GM12878 (cell line): Measurements from ENCODE around the gene RAB29. TPM values are rescaled to one million over a fixed set of nuclear protein-coding genes. Genes with fewer than 3 reads are reported as not detected.

ENCODE experiments used
- ATAC-seq: fragments of 200-7000 bp; cut with Tn5 transposase; 3 replicates; pipeline ENCODE4 v1.9.1; 2020; ENCODE audit warnings: mild to moderate bottlenecking, moderate library complexity
- BruUV-seq: library from RNA; stranded (reverse); fragments of 400-500 nt; replicated peaks from 2 replicates; lab custom pipeline; 2021; lab: Mats Ljungman, UMichigan
- CTCF ChIA-PET: fragments of 300-600 bp; sonication (Branson Sonifier 250); formaldehyde crosslinking; extraction: SDS; loops from one replicate; lab custom pipeline; 2021; ENCODE audit warnings: inconsistent platforms; lab: Yijun Ruan, JAX
- POLR2A ChIA-PET: fragments of 350-600 bp; formaldehyde crosslinking; extraction: SDS; loops from one replicate; lab custom pipeline; 2021; ENCODE audit warnings: inconsistent platforms; lab: Charles Lee
- RAD21 ChIA-PET: fragments of 300-600 bp; sonication (Branson Sonifier 250); formaldehyde crosslinking; loops from one replicate; lab custom pipeline; 2023; ENCODE audit warnings: antibody characterized with exemption; ENCODE audit not compliant: unreplicated experiment; lab: Charles Lee
- SMC1A ChIA-PET: fragments of 300-600 bp; sonication (Branson Sonifier 250); formaldehyde crosslinking; loops from one replicate; lab custom pipeline; 2023; ENCODE audit not compliant: unreplicated experiment, uncharacterized antibody; lab: Charles Lee
- DNase-seq: peaks from one replicate; pipeline ENCODE4 v3.0.0-alpha.2; 2011; ENCODE audit warnings: low read depth, low spot score
- FAIRE-seq: peaks from 3 replicates; lab custom pipeline; 2011; peaks lifted over from hg19 to GRCh38; lab: Jason Lieb, UNC
- H2AFZ ChIP-seq: 2 replicates; pipeline ENCODE4 v1.6.0; 2011; ENCODE audit warnings: low read depth, low read length, control low read depth; ENCODE audit not compliant: control insufficient read depth
- H3K27ac ChIP-seq: 2 replicates; pipeline ENCODE4 v1.5.1; 2011; ENCODE audit warnings: control low read depth; ENCODE audit not compliant: control insufficient read depth, insufficient read depth
- H3K27me3 ChIP-seq, 2 experiments: replicated peaks in 1 of 2; 2 replicates each; pipeline versions ENCODE4 v1.6.0 to v1.6.1; 2011; ENCODE audit warnings: low read length in 1 of 2; ENCODE audit not compliant: control insufficient read depth in 2 of 2, insufficient read depth in 2 of 2
- H3K36me3 ChIP-seq, 2 experiments: 2 replicates each; pipeline ENCODE4 v1.5.1; 2011; ENCODE audit warnings: low read length in 1 of 2; ENCODE audit not compliant: control insufficient read depth in 2 of 2, insufficient read depth in 2 of 2
- H3K4me1 ChIP-seq: 2 replicates; pipeline ENCODE4 v1.6.1; 2011; ENCODE audit warnings: mild to moderate bottlenecking, low read length, moderate library complexity, mixed read lengths; ENCODE audit not compliant: control insufficient read depth, insufficient read depth
- H3K4me2 ChIP-seq: 2 replicates; pipeline ENCODE4 v1.6.0; 2011; ENCODE audit warnings: control low read depth; ENCODE audit not compliant: control insufficient read depth, insufficient read depth
- H3K4me3 ChIP-seq: fragments of 200-600 bp; sonication (generic); 2 replicates; pipeline ENCODE4 v1.5.1; 2016
- H3K79me2 ChIP-seq: 2 replicates; pipeline ENCODE4 v1.6.0; 2011; ENCODE audit warnings: low read length; ENCODE audit not compliant: control insufficient read depth, insufficient read depth
- H3K9ac ChIP-seq: 2 replicates; pipeline ENCODE4 v1.8.0; 2011; ENCODE audit warnings: low read length, control low read depth, mixed read lengths; ENCODE audit not compliant: control insufficient read depth, insufficient read depth
- H3K9me3 ChIP-seq: replicated peaks from 3 replicates; pipeline ENCODE4 v1.5.1; 2011; ENCODE audit warnings: mild to moderate bottlenecking, low read length; ENCODE audit not compliant: control insufficient read depth, insufficient read depth
- H4K20me1 ChIP-seq: 2 replicates; pipeline ENCODE4 v1.6.0; 2011; ENCODE audit not compliant: control insufficient read depth, insufficient read depth
- ASH2L ChIP-seq: fragments of 300-600, 200-600 bp; sonication (generic); IDR thresholded peaks from 2 replicates; pipeline ENCODE4 v1.6.1; 2017; ENCODE audit warnings: low read depth, mild to moderate bottlenecking, borderline replicate concordance
- CHD2 ChIP-seq: IDR thresholded peaks from 2 replicates; pipeline ENCODE4 v1.6.1; 2011; ENCODE audit warnings: low read depth, low read length, improper control_type of control experiment, borderline replicate concordance
- EED ChIP-seq: sonication (generic); IDR thresholded peaks from 2 replicates; pipeline ENCODE4 v1.6.1; 2016; ENCODE audit warnings: antibody characterized with exemption, low read depth
- IRF4 ChIP-seq: IDR thresholded peaks from 2 replicates; pipeline ENCODE4 v1.6.1; 2011; ENCODE audit warnings: low read depth, low read length
- KAT2A ChIP-seq: conservative IDR thresholded peaks from 2 replicates; pipeline ENCODE4 v1.6.1; 2011; ENCODE audit warnings: low read depth, low read length; ENCODE audit not compliant: control insufficient read depth
- NFYB ChIP-seq: IDR thresholded peaks from 2 replicates; pipeline ENCODE4 v1.6.1; 2011; ENCODE audit warnings: low read depth, mild to moderate bottlenecking, low read length, improper control_type of control experiment, moderate library complexity; ENCODE audit not compliant: insufficient read depth
- POLR2AphosphoS2 ChIP-seq: IDR thresholded peaks from 2 replicates; pipeline ENCODE4 v1.6.1; 2011; ENCODE audit warnings: low read depth, mild to moderate bottlenecking, low read length, improper control_type of control experiment, moderate library complexity
- SIN3A ChIP-seq: IDR thresholded peaks from 2 replicates; pipeline ENCODE4 v1.6.1; 2012; ENCODE audit warnings: low read depth, low read length, improper control_type of control experiment
- SMAD5 ChIP-seq: IDR thresholded peaks from 2 replicates; pipeline ENCODE4 v1.6.1; 2016; ENCODE audit warnings: antibody characterized with exemption, low read depth
- SUZ12 ChIP-seq: fragments of 200-600 bp; sonication (generic); IDR thresholded peaks from one replicate; pipeline ENCODE4 v1.6.1; 2018; ENCODE audit warnings: antibody characterized with exemption, mild to moderate bottlenecking; ENCODE audit not compliant: unreplicated experiment
- ZBTB11 ChIP-seq: fragments of 450-650 bp; formaldehyde crosslinking; IDR thresholded peaks from 2 replicates; pipeline ENCODE4 v1.5.0; 2022; ENCODE audit warnings: mild to moderate bottlenecking, missing genetic modification characterization
- WGBS: methylation state at CpG from one replicate; pipeline ENCODE4 v1.1.6; 2016; ENCODE audit warnings: low lambda C conversion rate; ENCODE audit not compliant: insufficient replicate concordance, insufficient coverage; ENCODE audit errors: missing lambda C conversion rate; 5-methylcytosine and 5-hydroxymethylcytosine counted together
- in situ Hi-C: fragments of 300-500 bp; cut with MboI; formaldehyde crosslinking; loops from 9 replicates; pipeline ENCODE4 v1.14.3; 2018; ENCODE audit warnings: mixed read lengths
- intact Hi-C: fragments of 100-400 bp; cut with micrococcal nuclease; formaldehyde crosslinking; loops from one replicate; pipeline ENCODE4 v1.14.2; 2022; ENCODE audit not compliant: unreplicated experiment
- polyA plus RNA-seq, 11 experiments: library from polyadenylated mRNA; depleted of rRNA in 4 of 11; unstranded in 6 of 11; stranded (reverse) in 5 of 11; fragments of >200 nt; fragmentation: Nextera tagmentation in 4 of 11; fragmentation: Illumina TruSeq in 1 of 11; extraction: Ambion mirVana in 4 of 11; extraction: Trizol in 1 of 11; gene quantifications; 1 replicate in 1 of 11; 2 replicates in 10 of 11; pipeline versions ENCODE4 v1.2.1 to v1.2.3, GENCODE V29; 2011 to 2016; ENCODE audit warnings: inconsistent platforms in 2 of 11, missing spikeins in 2 of 11, low read depth in 1 of 11
- total RNA-seq, 4 experiments: library from RNA; depleted of rRNA in 3 of 4; stranded (reverse); fragments of >200 nt in 3 of 4; fragmentation: Illumina TruSeq in 1 of 4; extraction: Trizol in 1 of 4; gene quantifications; 2 replicates each; pipeline versions ENCODE4 v1.2.1 to v1.2.3, GENCODE V29; 2013 to 2021
- TF ChIP-seq, protein P1 (sequence below): fragments of 450-650 bp; IDR thresholded peaks from 2 replicates; pipeline ENCODE4 v1.6.1; 2014; ENCODE audit warnings: mild to moderate bottlenecking

Gene RAB29
- total and polyA plus RNA-seq, 10 of the 15 experiments (the other 5 are each of a cell fraction or from before 2014, with no cell fraction given): 11.7 to 74.5 (median 15.0) TPM

GRCh38 chr1:205803986-205804385 lies 28.7 kb upstream of the RAB29 start:
- intact Hi-C loops (no loop called here), in situ Hi-C loops (no loop called here)
- ChIA-PET SMC1A (interaction anchor here (1.3 to 1.9 kb wide), 5 partner anchors 12 to 173 kb away, joined by 3 to 6 read pairs (median 5); no protein-coding TSS in a partner anchor), RAD21 (interaction anchor here (0.9 to 1.7 kb wide), 3 partner anchors 30 to 174 kb away, joined by 3 to 7 read pairs (median 5); no protein-coding TSS in a partner anchor), CTCF (interaction anchor here (0.8 to 1.9 kb wide), 8 partner anchors 10 to 182 kb away, joined by 3 to 11 read pairs (median 4); no protein-coding TSS in a partner anchor), POLR2A (interaction anchor here (0.5 kb wide), 1 partner anchor 39 kb away, joined by 6 read pairs; no protein-coding TSS in a partner anchor)
- Histone ChIP-seq H3K9me3 (no peaks in the 10 kb centered on the region), H3K4me3 (no peak overlapping the region), H3K79me2 (no peaks in the 10 kb centered on the region), H3K4me2 (no peak overlapping the region), H3K27ac (no peak overlapping the region), H2AFZ (no peak overlapping the region), H4K20me1 (no peaks in the 10 kb centered on the region), H3K4me1 (no peaks in the 10 kb centered on the region; the same call in 1 of the 2 replicates), H3K9ac (no peak overlapping the region), H3K36me3 (no peaks in the 10 kb centered on the region), H3K27me3 (no peaks in the 10 kb centered on the region)
- ATAC-seq (no peak), FAIRE-seq (no peak), DNase-seq (no peak)
- BruUV-seq: no TSS peak
- WGBS: 67% methylated on average over 4 of the region's 4 CpGs
- TF ChIP-seq, protein P1, sequence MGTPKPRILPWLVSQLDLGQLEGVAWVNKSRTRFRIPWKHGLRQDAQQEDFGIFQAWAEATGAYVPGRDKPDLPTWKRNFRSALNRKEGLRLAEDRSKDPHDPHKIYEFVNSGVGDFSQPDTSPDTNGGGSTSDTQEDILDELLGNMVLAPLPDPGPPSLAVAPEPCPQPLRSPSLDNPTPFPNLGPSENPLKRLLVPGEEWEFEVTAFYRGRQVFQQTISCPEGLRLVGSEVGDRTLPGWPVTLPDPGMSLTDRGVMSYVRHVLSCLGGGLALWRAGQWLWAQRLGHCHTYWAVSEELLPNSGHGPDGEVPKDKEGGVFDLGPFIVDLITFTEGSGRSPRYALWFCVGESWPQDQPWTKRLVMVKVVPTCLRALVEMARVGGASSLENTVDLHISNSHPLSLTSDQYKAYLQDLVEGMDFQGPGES: no peak
- TF ChIP-seq ZBTB11: no peak
- TF ChIP-seq ASH2L: no peak
- TF ChIP-seq IRF4: no peak
- no peak for TF ChIP-seq NFYB
- TF ChIP-seq EED: no peak
- TF ChIP-seq CHD2: no peak
- no peak for TF ChIP-seq POLR2AphosphoS2
- no peak for TF ChIP-seq SIN3A
- TF ChIP-seq SMAD5: no peak
- TF ChIP-seq KAT2A: no peak
- no peak for TF ChIP-seq SUZ12
